LNCaP clone FGC (cell line): ENCODE results near the gene TEX19.

Experiments used
- DNase-seq: peaks from one replicate; pipeline ENCODE4 v3.0.0-alpha.2; 2011; ENCODE audit warnings: low read depth
- H3K4me3 ChIP-seq: 2 replicates; pipeline ENCODE4 v1.5.1; 2011; ENCODE audit warnings: mild to moderate bottlenecking, low read depth, low read length, control low read depth
- CTCF ChIP-seq: IDR thresholded peaks from 2 replicates; pipeline ENCODE4 v1.5.1; 2012; ENCODE audit warnings: mild to moderate bottlenecking; ENCODE audit not compliant: control insufficient read depth, insufficient read depth; ENCODE audit errors: extremely low read depth

TEX19 gene

DNA sequence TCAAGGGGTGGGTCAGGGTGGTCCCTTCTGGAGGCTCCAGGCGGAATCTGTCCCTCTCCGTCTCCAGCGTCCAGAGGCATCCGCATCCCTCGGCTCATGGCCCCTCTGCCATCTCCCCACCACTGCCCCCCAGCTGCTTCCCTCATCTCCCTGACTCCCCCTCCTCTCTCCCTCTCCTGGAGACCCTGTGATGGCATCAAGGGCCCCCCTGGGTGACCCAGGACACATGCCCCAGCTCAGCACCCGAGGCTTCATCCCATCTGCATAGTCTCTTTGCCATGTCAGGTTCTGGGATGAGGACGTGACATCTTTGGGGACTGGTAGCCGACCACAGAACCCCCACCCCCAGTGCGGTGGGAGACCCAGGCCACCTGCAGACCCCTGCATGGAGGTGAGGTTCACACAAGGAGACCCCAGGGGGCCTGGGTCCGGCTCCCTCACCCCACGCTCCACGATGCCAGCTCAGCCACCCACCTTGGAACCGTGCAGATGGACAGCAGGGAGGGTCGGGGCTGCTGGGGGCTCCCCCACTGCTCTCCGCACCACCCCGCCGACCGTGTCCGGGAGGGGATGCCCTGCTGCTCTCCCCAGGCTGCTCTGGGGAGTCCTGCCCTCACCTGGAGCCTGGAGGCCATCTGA lies 29.2 kb upstream of the TEX19 start:
- DNase-seq, result no peak
- no peak overlapping the region for H3K4me3 ChIP-seq
- no peak for TF ChIP-seq CTCF

DNA sequence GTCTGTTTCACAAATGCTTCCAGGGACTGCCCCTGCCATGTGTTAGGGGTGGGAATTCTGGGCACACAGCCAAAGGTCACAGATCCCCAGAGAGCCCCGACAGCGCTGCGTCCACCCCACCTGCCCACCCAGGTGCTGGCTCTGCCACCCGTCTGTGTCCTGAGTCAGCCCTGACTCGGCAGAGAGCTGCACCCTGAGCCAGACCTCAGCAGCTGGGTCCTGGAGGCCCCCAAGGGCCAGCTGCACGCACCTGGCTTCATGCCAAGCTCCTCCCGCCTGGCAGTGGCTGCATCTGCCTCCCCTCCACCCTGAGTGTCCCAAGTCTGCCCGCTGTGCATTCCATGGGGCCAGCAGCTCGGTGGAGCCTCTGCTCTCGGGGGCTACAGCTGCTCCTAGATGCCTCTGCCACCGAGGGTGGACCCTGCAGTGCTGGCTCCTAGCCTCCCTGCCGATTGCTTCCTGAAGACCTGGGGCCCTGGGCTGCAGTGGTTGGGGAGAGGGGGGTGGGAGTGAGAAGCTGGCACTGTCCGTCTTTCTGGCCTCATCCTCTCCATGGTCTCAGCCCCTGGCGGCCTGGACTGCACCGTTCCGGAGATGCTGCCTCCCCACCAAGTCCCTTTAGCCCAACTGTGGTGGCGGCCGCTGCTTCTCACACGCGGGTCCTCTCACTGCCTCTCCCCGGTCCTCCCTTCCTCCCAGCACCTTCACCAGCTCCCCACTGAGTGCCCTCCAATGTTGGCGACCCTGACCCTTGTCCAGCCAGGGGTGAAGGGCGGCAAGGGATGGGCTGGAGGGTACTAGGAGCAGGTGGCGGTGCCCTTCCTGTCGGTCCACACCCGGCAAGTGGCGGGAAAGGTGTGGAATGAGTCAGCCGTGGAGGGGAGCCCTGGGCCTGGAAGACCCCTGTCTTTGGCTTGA lies 28.5 kb upstream of the TEX19 start:
- no peak overlapping the region for H3K4me3 ChIP-seq
- TF ChIP-seq CTCF, result no peak
- no peak for DNase-seq

DNA sequence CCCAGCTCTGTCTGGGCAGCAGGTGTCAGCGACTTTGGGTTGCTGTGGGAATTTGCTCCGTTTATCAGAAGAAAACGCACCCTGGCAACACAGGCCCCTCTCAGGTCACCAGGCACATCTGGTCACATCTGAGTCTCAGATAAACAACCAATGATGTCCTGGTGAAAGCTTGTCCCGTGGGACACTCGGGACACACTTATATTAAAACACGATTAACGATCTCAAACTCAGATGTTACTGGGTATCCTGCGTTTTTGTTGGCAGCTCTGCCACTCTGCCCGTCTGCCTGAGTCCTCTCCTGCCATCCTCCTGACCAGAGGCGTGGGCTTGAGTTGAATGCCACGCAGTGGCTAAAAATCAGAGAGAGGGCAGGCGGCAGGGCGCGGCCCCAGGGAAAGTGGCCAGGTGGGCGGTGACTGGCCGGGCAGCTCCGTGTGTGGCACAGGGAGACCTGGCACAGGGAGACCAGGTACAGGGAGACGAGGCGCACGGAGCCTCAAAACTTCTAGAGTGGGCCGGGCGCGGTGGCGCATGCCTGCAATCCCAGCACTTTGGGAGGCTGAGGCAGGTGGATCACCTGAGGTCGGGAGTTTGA lies 27.6 kb upstream of the TEX19 start:
- no peak for DNase-seq
- TF ChIP-seq CTCF, result no peak
- H3K4me3 ChIP-seq, result no peak overlapping the region

DNA sequence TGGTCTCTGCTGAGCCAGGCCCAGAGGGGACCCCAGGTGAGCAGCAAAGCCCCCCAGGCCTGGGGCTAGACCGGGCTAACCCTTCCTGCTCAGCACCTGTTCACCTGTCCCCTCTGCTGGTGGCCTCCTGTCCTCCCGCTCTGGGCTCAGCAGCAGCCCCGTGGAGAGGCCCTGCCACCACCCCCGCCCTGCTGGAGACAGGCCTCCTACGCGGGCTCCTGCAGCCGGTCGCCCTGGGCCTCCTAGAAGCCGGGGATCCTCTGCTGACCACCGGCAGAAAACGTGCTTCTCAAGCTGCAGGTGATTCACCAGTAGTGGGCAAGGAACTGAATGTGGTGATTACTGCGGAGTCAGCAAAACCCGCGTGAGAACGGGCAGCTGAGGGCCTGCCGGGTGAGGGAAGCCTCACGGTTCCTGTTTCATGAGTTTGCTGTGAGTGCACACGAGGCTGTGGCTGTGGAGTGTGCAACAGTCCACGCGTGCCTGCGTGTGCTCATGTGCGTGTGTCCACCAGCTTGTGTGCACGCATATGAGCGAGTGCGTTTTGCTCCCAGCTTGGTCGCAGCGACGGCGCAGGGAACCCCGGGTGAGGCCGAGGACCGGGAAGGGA lies 26.3 kb upstream of the TEX19 start:
- no peak for DNase-seq
- TF ChIP-seq CTCF, result peak; percentile 19; the same call in 1 of the 2 replicates
- peak overlapping the region; percentile 56 for H3K4me3 ChIP-seq

DNA sequence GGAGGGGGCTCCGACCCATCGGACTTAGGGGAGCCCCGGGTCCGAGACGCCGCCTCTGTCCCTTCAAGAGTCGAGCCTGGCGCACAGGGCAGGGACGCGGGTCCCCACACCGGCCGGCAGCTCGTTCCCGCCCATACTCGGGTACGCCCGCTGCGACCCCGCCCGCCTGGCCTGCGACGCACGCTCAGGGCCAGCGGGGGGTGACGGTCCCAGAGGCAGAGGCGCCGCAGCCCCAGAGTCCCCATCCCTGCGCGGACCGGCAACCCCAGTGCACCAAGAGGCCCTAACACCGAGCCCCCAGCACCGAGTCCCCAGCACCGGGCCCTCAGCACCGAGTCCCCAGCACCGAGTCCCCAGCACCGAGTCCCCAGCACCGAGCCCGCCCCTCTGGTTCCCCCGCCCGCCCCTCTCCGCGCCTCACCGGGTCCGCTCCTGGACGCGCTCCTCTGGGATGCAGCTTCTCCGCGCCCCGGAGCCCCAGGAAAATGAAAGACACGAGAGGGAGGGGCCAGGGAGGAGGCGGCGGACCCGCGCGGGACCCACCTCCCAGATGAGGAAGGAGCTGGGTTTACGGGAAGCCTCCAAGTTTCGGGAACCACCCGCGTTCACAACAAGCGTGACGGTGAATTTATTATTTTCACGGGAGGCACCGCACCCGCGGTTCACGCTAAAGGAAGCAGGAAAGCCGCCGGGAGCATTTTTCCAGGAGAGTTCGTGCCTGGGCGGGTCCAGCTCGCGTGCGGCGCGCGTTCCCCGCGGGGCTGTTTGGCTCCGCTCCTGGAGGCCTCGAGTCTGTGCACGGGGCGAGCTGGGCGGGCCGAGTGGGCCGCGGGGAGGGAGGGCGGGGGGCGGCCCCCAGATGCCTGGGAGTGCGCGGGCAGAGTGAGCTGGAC lies 25.5 kb upstream of the TEX19 start, which contains the start of gene SECTM1:
Gene SECTM1 (minus strand): TSS at position 488 of the 893 bp plus-strand sequence. CDS start 6,526 bp downstream, outside the sequence.
- no peak for DNase-seq
- no peak for TF ChIP-seq CTCF
- H3K4me3 ChIP-seq, result peak within 1 kb of the TSS; percentile 56

GRCh38 chr17:82334204-82334621 lies 24.8 kb upstream of the TEX19 start:
- no peak for TF ChIP-seq CTCF
- H3K4me3 ChIP-seq, result peak overlapping the region; percentile 56
- no peak for DNase-seq
